SK-N-SH (cell line): ENCODE data around the gene HEPHL1. TPM values are rescaled to one million over a fixed set of nuclear protein-coding genes. Genes with fewer than 3 reads are reported as not detected.

Experiments
- CTCF ChIA-PET: fragments of 300-600, 350-600 bp; formaldehyde crosslinking; extraction: SDS; loops from one replicate; lab custom pipeline; 2021; lab: Yijun Ruan, JAX
- POLR2A ChIA-PET: fragments of 350-600 bp; sonication (Branson Sonifier 250); formaldehyde crosslinking; extraction: SDS; loops from one replicate; lab custom pipeline; 2020; ENCODE audit warnings: antibody characterized with exemption, inconsistent platforms; lab: Yijun Ruan, JAX
- DNase-seq: peaks from one replicate; pipeline ENCODE4 v3.0.0; 2012
- H2AFZ ChIP-seq: fragments of 200-600 bp; sonication (generic); 2 replicates; pipeline ENCODE4 v1.8.1; 2016; ENCODE audit warnings: antibody characterized with exemption, mild to moderate bottlenecking, low read depth
- H3F3A ChIP-seq: fragments of 200-600 bp; sonication (generic); replicated peaks from 2 replicates; pipeline ENCODE3; 2016; ENCODE audit warnings: antibody characterized with exemption, mild to moderate bottlenecking; ENCODE audit not compliant: insufficient read depth
- H3K27ac ChIP-seq, 2 experiments: fragments of 200-500 bp in 1 of 2; fragments of 200-600 bp in 1 of 2; sonication (Bioruptor generic) in 1 of 2; sonication (generic), shearing (Covaris generic) in 1 of 2; 2 replicates each; pipeline versions ENCODE4 v1.5.1 to v1.6.1; 2014 to 2016; ENCODE audit warnings: low read depth in 2 of 2, inconsistent platforms in 1 of 2, low read length in 1 of 2, mild to moderate bottlenecking in 1 of 2, mixed read lengths in 1 of 2
- H3K27me3 ChIP-seq: fragments of 200-600 bp; sonication (generic), shearing (Covaris generic); 2 replicates; pipeline ENCODE4 v1.6.1; 2016; ENCODE audit warnings: mixed run types; ENCODE audit not compliant: insufficient read depth
- H3K36me3 ChIP-seq, 2 experiments: fragments of 200-500 bp in 1 of 2; fragments of 200-600 bp in 1 of 2; sonication (Bioruptor generic) in 1 of 2; sonication (generic) in 1 of 2; replicated peaks in 1 of 2; 2 replicates each; pipeline versions ENCODE3 to v1.5.1; 2014 to 2016; ENCODE audit warnings: low read length in 1 of 2, mild to moderate bottlenecking in 1 of 2; ENCODE audit not compliant: insufficient read depth in 2 of 2, control insufficient read depth in 1 of 2
- H3K4me1 ChIP-seq, 2 experiments: fragments of 200-500 bp in 1 of 2; fragments of 200-600 bp in 1 of 2; sonication (Bioruptor generic) in 1 of 2; sonication (generic), shearing (Covaris generic) in 1 of 2; 2 replicates each; pipeline versions ENCODE4 v1.5.1 to v1.6.1; 2014 to 2016; ENCODE audit warnings: low read depth in 1 of 2, low read length in 1 of 2, mixed run types in 1 of 2; ENCODE audit not compliant: insufficient read depth in 2 of 2, control insufficient read depth in 1 of 2
- H3K4me2 ChIP-seq: fragments of 200-600 bp; sonication (generic), shearing (Covaris generic); 2 replicates; pipeline ENCODE4 v1.6.1; 2017; ENCODE audit warnings: mixed run types
- H3K4me3 ChIP-seq, 2 experiments: fragments of 200-500 bp in 1 of 2; fragments of 200-600 bp in 1 of 2; sonication (Bioruptor generic) in 1 of 2; sonication (generic), shearing (Covaris generic) in 1 of 2; 2 replicates each; pipeline versions ENCODE4 v1.5.1 to v1.8.1; 2014 to 2016; ENCODE audit warnings: low read depth in 2 of 2, inconsistent platforms in 1 of 2, low read length in 1 of 2, mild to moderate bottlenecking in 1 of 2, mixed read lengths in 1 of 2, moderate library complexity in 1 of 2
- H3K79me2 ChIP-seq: fragments of 200-600 bp; sonication (generic); 2 replicates; pipeline ENCODE4 v1.8.1; 2017; ENCODE audit warnings: mild to moderate bottlenecking; ENCODE audit not compliant: insufficient read depth
- H3K9ac ChIP-seq: fragments of 200-600 bp; sonication (generic); 2 replicates; pipeline ENCODE4 v1.6.1; 2017; ENCODE audit warnings: mixed run types
- H3K9me2 ChIP-seq: fragments of 200-600 bp; sonication (generic); 2 replicates; pipeline ENCODE4 v1.6.1; 2017; ENCODE audit warnings: mixed run types
- H3K9me3 ChIP-seq: fragments of 200-600 bp; sonication (generic); 2 replicates; pipeline ENCODE4 v1.6.1; 2017; ENCODE audit warnings: mixed run types, mild to moderate bottlenecking, moderate library complexity
- H4K20me1 ChIP-seq: fragments of 200-600 bp; sonication (generic); 2 replicates; pipeline ENCODE4 v1.6.1; 2017; ENCODE audit warnings: mild to moderate bottlenecking, mixed run types; ENCODE audit not compliant: insufficient read depth
- EZH2phosphoT487 ChIP-seq: fragments of 200-600 bp; sonication (generic); IDR thresholded peaks from 2 replicates; pipeline ENCODE4 v1.6.1; 2017; ENCODE audit warnings: low read depth, mixed run types, mild to moderate bottlenecking, antibody characterized with exemption, moderate library complexity, borderline replicate concordance
- FOXJ3 ChIP-seq: sonication (generic); formaldehyde crosslinking; IDR thresholded peaks from 2 replicates; pipeline ENCODE4 v1.5.1; 2020; ENCODE audit warnings: mild to moderate bottlenecking, missing genetic modification reagents
- POLR2AphosphoS5 ChIP-seq: IDR thresholded peaks from 2 replicates; pipeline ENCODE4 v1.6.1; 2012; ENCODE audit warnings: low read depth, low read length
- RCOR1 ChIP-seq: fragments of 150-350 bp; IDR thresholded peaks from 2 replicates; pipeline ENCODE4 v1.6.1; 2017; ENCODE audit warnings: antibody characterized with exemption, low read length
- REST ChIP-seq: IDR thresholded peaks from 2 replicates; pipeline ENCODE4 v1.6.1; 2012; ENCODE audit warnings: mild to moderate bottlenecking, low read depth, low read length, moderate library complexity
- SMC3 ChIP-seq: IDR thresholded peaks from 2 replicates; pipeline ENCODE4 v1.6.1; 2012; ENCODE audit warnings: low read depth, low read length, improper control_type of control experiment
- WGBS: methylation state at CpG from one replicate; pipeline ENCODE4 v1.1.6; 2017; ENCODE audit warnings: low lambda C conversion rate; 5-methylcytosine and 5-hydroxymethylcytosine counted together
- polyA plus RNA-seq, 3 experiments: library from polyadenylated mRNA; depleted of rRNA; stranded (reverse); fragments of >200 nt; gene quantifications; 2 replicates each; pipeline ENCODE4 v1.2.3, GENCODE V29; 2012
- TF ChIP-seq, protein P1 (sequence below): fragments of 200-600 bp; sonication (generic); IDR thresholded peaks from 2 replicates; pipeline ENCODE4 v1.6.1; 2017; ENCODE audit warnings: antibody characterized with exemption, mild to moderate bottlenecking, moderate library complexity

HEPHL1 gene
- polyA plus RNA-seq, 1 of the 3 experiments (the other 2 are of a cell fraction), result not detected

DNA sequence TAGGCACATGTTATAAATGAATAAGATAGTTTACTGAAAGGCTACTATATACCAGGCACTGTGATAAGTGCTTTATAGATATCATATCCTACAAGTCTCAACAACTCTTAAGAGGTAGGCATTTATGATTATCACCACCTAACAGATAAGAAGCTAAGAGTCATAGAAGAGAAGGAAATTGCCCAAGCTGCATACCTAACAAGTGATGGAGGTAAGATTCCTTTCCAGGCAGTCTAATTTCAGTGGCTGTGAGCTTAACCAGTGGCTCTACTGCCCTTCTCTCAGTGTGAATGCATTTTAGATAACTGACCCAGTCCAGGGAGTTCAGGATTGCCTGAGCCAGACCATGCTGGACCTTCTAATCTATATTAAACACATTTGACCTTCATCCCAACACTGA is 39.2 kb downstream of the HEPHL1 start:
- CTCF ChIA-PET, result no interaction called here
- DNase-seq, result no peak

DNA sequence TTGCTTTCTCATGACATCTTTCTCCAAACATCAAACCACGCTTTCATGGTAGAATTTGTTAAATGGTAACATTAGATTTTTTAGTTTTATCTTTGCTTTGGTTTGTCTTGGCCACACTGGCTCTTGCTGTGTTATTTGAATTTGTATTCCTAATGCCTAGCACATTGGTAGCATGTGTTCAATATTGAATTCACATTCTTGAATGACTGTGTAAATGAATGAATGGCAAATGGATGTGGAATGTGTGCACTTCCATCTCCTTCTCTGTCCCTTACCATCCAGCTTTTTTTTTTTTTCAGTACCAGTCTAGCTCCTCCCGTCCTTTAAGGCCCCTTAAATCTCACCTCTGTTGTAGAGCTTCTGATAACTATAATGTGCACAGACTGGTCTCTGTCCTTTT is 41.2 kb downstream of the HEPHL1 start:
- WGBS, result 14% methylated on average over 2 of the region's 2 CpGs
- Histone ChIP-seq H3K9ac (no peak overlapping the region), H3K36me3 (no peaks in the 10 kb centered on the region), H3K9me2 (no peaks in the 10 kb centered on the region), H3K27me3 (no peaks in the 10 kb centered on the region; the same call in 1 of the 2 replicates), H3F3A (no peaks in the 10 kb centered on the region), H2AFZ (no peak overlapping the region), H3K79me2 (no peaks in the 10 kb centered on the region), H4K20me1 (no peaks in the 10 kb centered on the region), H3K27ac (no peak overlapping the region), H3K4me1 (no peaks in the 10 kb centered on the region), H3K9me3 (no peaks in the 10 kb centered on the region), H3K4me2 (no peak overlapping the region), H3K4me3 (no peak overlapping the region)
- ChIA-PET POLR2A (no interaction called here), CTCF (no interaction called here)
- no peak for TF ChIP-seq RCOR1
- TF ChIP-seq SMC3, result no peak
- DNase-seq, result no peak

More for the DNA sequence above, 39.2 kb downstream of the HEPHL1 start:
- no peaks in the 10 kb centered on the region for H3K36me3 ChIP-seq
- H3F3A ChIP-seq, result no peaks in the 10 kb centered on the region
- H3K27ac ChIP-seq, result no peak overlapping the region
- no peaks in the 10 kb centered on the region for H3K9me3 ChIP-seq
- TF ChIP-seq REST (no peak), EZH2phosphoT487 (no peak), FOXJ3 (CRISPR knock-in tag) (no peak), POLR2AphosphoS5 (no peak)
- TF ChIP-seq, protein P1, sequence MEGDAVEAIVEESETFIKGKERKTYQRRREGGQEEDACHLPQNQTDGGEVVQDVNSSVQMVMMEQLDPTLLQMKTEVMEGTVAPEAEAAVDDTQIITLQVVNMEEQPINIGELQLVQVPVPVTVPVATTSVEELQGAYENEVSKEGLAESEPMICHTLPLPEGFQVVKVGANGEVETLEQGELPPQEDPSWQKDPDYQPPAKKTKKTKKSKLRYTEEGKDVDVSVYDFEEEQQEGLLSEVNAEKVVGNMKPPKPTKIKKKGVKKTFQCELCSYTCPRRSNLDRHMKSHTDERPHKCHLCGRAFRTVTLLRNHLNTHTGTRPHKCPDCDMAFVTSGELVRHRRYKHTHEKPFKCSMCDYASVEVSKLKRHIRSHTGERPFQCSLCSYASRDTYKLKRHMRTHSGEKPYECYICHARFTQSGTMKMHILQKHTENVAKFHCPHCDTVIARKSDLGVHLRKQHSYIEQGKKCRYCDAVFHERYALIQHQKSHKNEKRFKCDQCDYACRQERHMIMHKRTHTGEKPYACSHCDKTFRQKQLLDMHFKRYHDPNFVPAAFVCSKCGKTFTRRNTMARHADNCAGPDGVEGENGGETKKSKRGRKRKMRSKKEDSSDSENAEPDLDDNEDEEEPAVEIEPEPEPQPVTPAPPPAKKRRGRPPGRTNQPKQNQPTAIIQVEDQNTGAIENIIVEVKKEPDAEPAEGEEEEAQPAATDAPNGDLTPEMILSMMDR, result no peak
- H3K79me2 ChIP-seq, result no peaks in the 10 kb centered on the region
- H2AFZ ChIP-seq, result no peak overlapping the region
- H4K20me1 ChIP-seq, result no peaks in the 10 kb centered on the region
- H3K9me2 ChIP-seq, result no peaks in the 10 kb centered on the region
- POLR2A ChIA-PET, result no interaction called here
- no peak overlapping the region for H3K4me2 ChIP-seq
- no peaks in the 10 kb centered on the region for H3K4me1 ChIP-seq
- H3K9ac ChIP-seq, result no peak overlapping the region
- no peaks in the 10 kb centered on the region; the same call in 1 of the 2 replicates for H3K27me3 ChIP-seq
- H3K4me3 ChIP-seq, result no peak overlapping the region
